Left ventricle myocardium inferior (tissue), 1 donor: ENCODE measurements around the gene SMARCAD1. TPM values are rescaled to one million over a fixed set of nuclear protein-coding genes. Genes with fewer than 3 reads are reported as not detected.

Source experiments
- DNase-seq: peaks from one replicate; pipeline ENCODE4 v3.0.0-alpha.2; 2020
- H3K27ac ChIP-seq: fragments of 200-600 bp; replicated peaks from 2 replicates; pipeline ENCODE4 v1.8.0; 2021
- H3K27me3 ChIP-seq: fragments of 200-600 bp; 2 replicates; pipeline ENCODE4 v1.8.0; 2021; ENCODE audit warnings: low read depth
- H3K36me3 ChIP-seq: fragments of 200-600 bp; 2 replicates; pipeline ENCODE4 v1.8.0; 2021
- H3K4me1 ChIP-seq: fragments of 200-600 bp; 2 replicates; pipeline ENCODE4 v1.8.0; 2021
- H3K4me3 ChIP-seq: fragments of 200-600 bp; 2 replicates; pipeline ENCODE4 v1.8.0; 2021; ENCODE audit warnings: mild to moderate bottlenecking, moderate library complexity
- H3K9me3 ChIP-seq: fragments of 200-600 bp; replicated peaks from 2 replicates; pipeline ENCODE4 v1.8.0; 2021
- intact Hi-C: fragments of 100-400 bp; cut with micrococcal nuclease; formaldehyde crosslinking; loops from one replicate; pipeline ENCODE4 v1.11.0; 2022
- total RNA-seq: library from RNA; stranded (reverse); fragmentation: NEBNext Ultra II Directional; extraction: Animal tissue kit (Norgen Biotek cat#: 25700); gene quantifications from one replicate; pipeline ENCODE4 v1.2.1, GENCODE V29; 2021
- TF ChIP-seq, protein P1 (sequence below): fragments of 200-600 bp; IDR thresholded peaks from 2 replicates; pipeline ENCODE4 v1.8.0; 2021; ENCODE audit warnings: antibody characterized with exemption, mild to moderate bottlenecking, borderline replicate concordance
- donor health status: DM: no; HTN: yes; CAD: no; lungs with severe emphysema.

SMARCAD1 gene
- total RNA-seq, 1 donor from 2014 or later, result 9.5 TPM

DNA sequence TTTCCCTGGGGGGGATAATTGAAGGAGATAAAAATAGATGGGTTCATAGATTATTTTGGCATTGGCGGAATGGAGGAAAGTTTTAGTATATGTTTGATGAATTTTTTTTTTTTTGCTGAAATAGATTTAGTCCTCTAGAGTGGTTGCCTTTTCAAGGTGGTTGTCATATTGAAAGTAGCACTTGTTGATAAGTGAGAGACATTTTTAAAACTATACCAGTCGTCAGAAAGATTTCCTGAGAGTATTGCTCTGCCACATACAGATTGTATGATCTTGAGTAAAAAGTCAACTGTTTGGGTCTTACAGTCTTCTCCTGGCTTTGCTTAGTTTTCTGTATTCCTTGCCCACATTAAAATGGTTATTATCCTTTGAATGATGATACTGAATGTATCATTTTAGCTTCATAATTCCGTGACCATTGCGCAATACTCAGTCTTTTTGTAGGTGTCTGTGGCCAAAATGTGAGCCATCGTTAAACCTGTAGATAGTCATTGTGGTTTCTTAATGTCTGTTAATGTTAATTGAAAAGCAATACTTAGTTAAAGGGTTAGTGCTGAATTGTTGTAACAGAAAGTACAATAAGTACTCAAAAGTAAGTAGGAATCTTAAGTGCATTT, 7.1 kb downstream of the SMARCAD1 start:
- Histone ChIP-seq H3K27me3 (no peaks in the 10 kb centered on the region), H3K9me3 (no peaks in the 10 kb centered on the region), H3K4me3 (no peak overlapping the region), H3K36me3 (peaks cover 88% of the 10 kb centered on the region), H3K27ac (no peak overlapping the region), H3K4me1 (peaks cover 15% of the 10 kb centered on the region)
- no peak for DNase-seq
- TF ChIP-seq, protein P1, sequence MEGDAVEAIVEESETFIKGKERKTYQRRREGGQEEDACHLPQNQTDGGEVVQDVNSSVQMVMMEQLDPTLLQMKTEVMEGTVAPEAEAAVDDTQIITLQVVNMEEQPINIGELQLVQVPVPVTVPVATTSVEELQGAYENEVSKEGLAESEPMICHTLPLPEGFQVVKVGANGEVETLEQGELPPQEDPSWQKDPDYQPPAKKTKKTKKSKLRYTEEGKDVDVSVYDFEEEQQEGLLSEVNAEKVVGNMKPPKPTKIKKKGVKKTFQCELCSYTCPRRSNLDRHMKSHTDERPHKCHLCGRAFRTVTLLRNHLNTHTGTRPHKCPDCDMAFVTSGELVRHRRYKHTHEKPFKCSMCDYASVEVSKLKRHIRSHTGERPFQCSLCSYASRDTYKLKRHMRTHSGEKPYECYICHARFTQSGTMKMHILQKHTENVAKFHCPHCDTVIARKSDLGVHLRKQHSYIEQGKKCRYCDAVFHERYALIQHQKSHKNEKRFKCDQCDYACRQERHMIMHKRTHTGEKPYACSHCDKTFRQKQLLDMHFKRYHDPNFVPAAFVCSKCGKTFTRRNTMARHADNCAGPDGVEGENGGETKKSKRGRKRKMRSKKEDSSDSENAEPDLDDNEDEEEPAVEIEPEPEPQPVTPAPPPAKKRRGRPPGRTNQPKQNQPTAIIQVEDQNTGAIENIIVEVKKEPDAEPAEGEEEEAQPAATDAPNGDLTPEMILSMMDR, result no peak
- intact Hi-C loops, result no loop called here

DNA sequence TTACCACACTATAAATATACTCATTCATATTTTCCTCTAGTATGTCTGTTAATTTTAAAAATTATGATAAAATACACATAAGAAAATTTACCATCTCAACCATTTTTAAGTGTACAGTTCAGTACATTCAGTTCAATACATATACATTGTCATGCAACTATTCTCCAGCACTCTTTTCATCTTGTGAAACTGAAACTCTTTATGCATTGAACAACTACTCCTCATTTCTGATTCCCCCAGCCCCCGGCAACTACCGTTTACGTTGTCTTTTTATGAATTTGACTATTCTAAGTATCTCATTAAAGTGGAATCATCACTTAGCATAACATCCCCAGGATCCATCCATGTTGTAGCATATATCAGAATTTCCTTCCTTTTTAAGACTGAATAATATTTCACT, 8.7 kb downstream of the SMARCAD1 start:
- Histone ChIP-seq H3K27me3 (no peaks in the 10 kb centered on the region), H3K9me3 (no peaks in the 10 kb centered on the region), H3K36me3 (peaks cover 82% of the 10 kb centered on the region), H3K27ac (no peak overlapping the region), H3K4me3 (no peak overlapping the region), H3K4me1 (no peaks in the 10 kb centered on the region)
- intact Hi-C loops, result no loop called here
- no peak for DNase-seq
- TF ChIP-seq, protein P1, result no peak

DNA sequence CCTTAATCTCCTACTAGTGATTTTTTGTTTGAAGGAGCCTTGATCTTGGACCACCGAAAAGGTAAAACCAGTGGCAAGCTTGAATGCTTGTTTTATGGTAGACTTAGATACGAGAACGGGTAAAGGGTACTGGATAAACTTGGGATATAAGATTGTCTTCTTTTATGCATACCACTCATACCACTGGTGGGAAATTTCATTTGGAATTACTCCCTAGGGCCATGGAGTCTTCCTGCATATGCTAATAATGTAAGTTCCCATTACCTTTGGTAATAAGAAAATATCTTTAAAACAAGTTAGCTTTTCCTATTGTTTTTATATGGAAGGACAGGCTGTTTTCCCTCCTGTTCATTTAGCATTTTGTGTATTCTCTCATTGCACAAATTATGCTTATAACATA, 11.7 kb downstream of the SMARCAD1 start:
- TF ChIP-seq, protein P1, result no peak
- Histone ChIP-seq H3K4me1 (peaks cover 4% of the 10 kb centered on the region), H3K4me3 (no peak overlapping the region), H3K36me3 (peaks cover 53% of the 10 kb centered on the region), H3K27ac (no peak overlapping the region), H3K9me3 (no peaks in the 10 kb centered on the region), H3K27me3 (no peaks in the 10 kb centered on the region)
- DNase-seq, result no peak
- intact Hi-C loops, result no loop called here

DNA sequence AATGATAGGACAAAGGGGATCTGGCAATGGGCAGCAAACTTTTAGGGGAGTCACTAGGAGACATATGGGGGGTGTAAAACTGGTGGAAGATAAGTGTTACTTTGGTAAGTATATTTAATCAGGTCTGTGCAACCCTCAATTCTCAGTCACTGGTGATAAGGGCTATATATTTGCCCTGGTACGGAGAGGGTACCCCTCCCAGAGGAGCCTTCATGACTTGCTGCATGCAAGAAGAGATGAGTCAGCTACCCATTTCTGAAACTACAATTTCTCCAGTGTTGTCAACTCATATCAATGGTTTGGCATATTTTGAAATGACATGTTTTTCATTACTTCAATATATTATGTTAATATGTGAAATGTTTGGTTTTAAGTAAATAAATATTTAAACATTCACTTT, 14.3 kb downstream of the SMARCAD1 start:
- H3K4me3 ChIP-seq, result no peak overlapping the region
- H3K4me1 ChIP-seq, result peaks cover 4% of the 10 kb centered on the region
- no peak overlapping the region for H3K27ac ChIP-seq
- peaks cover 28% of the 10 kb centered on the region for H3K36me3 ChIP-seq
- no peak for DNase-seq
- H3K27me3 ChIP-seq, result no peaks in the 10 kb centered on the region
- H3K9me3 ChIP-seq, result no peaks in the 10 kb centered on the region
- TF ChIP-seq, protein P1, result no peak
- intact Hi-C loops, result no loop called here

DNA sequence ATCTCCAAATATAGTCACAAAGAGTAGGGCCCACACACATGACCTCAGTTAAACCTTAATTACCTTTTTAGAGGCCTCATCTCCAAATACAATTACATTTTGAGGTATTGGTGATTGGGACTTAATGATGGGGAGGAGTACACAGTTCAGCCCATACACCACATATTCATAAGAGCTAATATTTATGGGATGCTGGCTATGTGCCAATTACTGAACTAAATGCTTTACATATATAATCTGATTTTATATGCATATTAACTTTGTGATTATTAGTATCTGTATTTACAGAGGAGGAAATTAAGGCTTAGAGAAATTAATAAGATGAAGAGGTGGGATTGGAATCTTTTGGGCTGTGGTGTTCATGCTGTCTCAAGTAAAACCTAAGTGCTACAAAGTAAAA, 17.8 kb downstream of the SMARCAD1 start:
- no peaks in the 10 kb centered on the region for H3K9me3 ChIP-seq
- peaks cover 19% of the 10 kb centered on the region for H3K36me3 ChIP-seq
- no peak overlapping the region for H3K27ac ChIP-seq
- DNase-seq, result no peak
- no peaks in the 10 kb centered on the region for H3K27me3 ChIP-seq
- no peak overlapping the region for H3K4me3 ChIP-seq
- intact Hi-C loops, result no loop called here
- TF ChIP-seq, protein P1, result no peak
- peaks cover 29% of the 10 kb centered on the region for H3K4me1 ChIP-seq
